ENCODE measurements around the gene KSR1.

Gene KSR1

GRCh38 chr17:27558341-27558740 lies 102.1 kb downstream of the KSR1 start:
- no peak for DNase-seq

GRCh38 chr17:27558842-27559505 lies 102.7 kb downstream of the KSR1 start:
- DNase-seq: no peak

GRCh38 chr17:27559506-27560481 lies 103.5 kb downstream of the KSR1 start:
- DNase-seq: no peak

- no peak for DNase-seq
Measured at GRCh38 chr17:27560668-27561067, 104.4 kb downstream of the KSR1 start.

DNA sequence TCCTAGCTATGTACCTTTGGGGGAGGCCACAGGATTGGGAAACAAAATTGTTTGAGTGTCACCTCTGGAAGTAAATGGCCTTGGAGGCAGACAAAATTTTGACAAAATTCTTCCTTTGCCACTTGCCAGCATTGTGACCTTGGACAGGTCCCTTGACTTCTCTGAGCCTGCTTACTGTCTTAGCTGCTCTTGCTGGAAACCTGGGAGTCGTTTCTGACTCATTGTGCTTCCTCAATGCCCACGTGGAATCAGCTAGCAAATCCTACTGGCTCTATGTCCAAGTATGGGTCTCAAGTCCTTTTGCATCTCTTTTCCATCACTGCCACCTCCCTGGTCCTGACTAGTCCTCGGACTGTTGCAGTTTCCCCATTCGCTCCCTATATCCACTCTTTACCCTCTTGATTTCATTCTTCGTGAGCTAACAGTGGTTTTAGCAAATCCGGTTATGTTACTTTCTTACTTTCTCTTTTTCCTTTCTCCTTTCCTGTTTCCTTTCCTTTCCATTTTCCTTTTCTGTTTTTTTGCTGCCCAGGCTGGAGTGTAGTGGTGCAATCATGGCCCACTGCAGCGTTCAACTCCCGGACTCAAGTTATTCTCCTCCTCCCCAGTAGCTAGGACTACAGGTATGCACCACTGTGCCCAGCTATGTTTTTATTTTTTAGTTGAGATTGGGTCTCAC lies 106.7 kb downstream of the KSR1 start:
- DNase-seq: no peak

GRCh38 chr17:27563532-27563931 lies 107.3 kb downstream of the KSR1 start:
- no peak for DNase-seq

GRCh38 chr17:27564463-27564862 lies 108.2 kb downstream of the KSR1 start:
- no peak for DNase-seq

- DNase-seq: no peak
Measured at GRCh38 chr17:27565874-27566670, 109.8 kb downstream of the KSR1 start.

DNA sequence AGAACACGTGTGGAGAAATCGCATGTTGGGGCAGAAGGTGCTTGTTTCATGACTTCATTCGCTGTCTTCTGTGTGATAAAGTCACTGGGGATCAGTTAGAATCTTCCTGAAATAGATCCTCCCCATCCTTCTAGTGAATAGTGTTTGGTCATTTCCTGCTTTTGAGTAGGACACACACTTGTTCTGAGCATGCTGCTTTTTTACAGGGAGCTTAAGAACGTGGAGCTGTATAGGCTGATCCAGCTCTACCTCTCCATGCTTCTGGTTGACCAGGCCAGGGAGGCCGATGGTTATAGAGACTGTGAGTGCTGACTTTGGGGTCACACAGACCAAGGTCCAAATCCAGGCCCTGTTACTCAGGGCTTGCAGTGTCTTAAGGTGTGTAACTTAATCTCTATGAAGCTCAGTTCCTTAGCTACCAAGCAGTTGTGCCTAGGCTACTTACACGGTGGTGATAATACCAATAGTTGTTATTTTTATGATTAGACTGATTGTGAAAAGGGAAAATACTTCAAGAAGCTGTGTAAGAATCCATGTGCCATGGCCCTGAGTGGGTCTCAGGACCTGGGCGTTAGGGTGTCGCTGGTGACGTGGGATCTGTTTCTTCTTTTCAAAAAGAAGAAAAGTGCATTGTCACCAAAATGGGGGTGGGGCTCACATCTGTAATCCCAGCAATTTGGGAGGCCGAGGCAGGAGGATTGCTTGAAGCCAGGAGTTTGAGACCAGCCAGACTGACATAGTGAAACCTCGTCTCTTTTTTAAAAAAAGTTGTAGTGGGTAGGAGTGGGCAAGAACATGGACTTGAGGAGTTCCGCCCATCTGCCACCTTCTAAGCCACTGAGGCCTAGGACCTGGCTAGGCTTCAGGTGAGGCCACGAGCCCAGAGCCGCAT lies 110.7 kb downstream of the KSR1 start:
- DNase-seq: no peak

- DNase-seq: no peak
Measured at GRCh38 chr17:27567563-27567859, 111.3 kb downstream of the KSR1 start.

DNA sequence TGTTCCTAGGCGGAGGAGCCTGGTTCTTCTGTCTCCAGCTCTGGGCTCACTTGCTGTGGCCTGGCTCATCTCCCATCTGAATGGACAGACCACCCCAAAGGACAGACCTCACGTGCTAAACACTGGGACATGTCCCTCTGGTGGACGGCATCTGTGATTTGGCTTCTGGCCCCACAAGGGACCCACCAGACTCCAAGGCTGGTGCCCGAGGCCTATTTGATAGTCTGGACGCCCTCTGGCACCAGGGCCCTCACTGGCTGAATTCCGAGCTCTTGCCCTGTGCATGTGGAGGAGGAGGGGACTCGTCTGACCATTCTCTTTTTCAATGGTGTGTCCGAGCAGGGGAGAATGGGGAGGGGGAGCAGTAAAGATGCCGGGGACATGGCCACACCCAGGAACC lies 112.0 kb downstream of the KSR1 start:
- DNase-seq: no peak

- DNase-seq: no peak
Measured at GRCh38 chr17:27568811-27569210, 112.6 kb downstream of the KSR1 start.

- DNase-seq: peak in 1 of 4 experiments; percentile 3
Measured at GRCh38 chr17:27569257-27569722, 113.0 kb downstream of the KSR1 start.

DNA sequence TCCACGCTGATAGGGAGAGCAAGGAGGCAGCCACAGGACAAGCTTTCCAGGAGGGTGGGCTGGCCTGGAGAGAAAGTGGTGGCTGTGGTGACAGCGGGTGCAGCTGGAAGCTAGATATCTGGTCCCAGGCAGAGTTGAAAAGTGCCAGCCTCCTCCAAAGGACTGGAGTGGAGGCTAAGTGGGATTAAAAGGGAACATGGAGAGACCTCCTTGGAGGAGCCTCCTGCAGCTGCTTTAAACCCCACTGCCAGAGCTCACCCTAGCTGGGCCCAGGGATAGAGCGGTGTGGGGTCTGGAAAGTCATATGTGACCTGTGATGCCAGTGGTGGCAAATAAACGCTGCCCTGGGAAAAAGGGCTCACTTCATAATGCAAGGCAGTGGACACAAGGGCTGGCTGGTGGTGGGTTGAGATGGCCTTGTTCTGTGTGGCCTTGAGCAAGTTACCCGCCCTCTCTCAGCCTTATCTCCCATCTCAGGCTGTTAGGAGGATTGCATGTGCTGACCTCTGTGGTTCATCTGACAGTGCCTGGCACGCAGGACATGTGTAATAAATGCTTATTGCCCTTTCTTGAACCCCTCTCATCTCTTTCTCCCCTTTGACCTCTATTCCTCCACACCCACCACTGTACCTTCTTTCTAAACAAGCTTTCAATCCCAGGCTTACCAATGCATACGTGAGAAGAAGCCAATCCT lies 113.8 kb downstream of the KSR1 start:
- DNase-seq: no peak

- no peak for DNase-seq
Measured at GRCh38 chr17:27570578-27570914, 114.3 kb downstream of the KSR1 start.

GRCh38 chr17:27571563-27572352 lies 115.5 kb downstream of the KSR1 start:
- no peak for DNase-seq

DNA sequence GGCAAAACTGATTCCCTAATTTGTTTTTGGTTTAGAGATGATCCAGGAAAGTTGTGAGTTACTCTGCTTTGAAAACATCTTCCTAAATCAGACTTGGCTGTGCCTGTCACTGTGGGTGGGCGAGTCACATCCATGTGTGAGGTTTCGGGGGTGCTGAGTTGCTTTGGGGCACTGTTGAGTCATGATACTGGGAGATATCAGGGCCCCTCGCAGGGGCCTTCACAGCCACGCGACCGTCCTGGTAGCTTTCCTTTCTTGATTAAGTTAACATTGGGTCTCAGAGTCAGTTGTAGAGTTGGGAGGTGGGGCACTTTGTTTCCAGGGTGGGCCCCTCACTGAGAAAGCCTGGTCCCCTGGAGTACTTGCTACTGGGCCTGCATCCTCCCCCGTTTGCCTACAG lies 116.4 kb downstream of the KSR1 start:
- no peak for DNase-seq

DNA sequence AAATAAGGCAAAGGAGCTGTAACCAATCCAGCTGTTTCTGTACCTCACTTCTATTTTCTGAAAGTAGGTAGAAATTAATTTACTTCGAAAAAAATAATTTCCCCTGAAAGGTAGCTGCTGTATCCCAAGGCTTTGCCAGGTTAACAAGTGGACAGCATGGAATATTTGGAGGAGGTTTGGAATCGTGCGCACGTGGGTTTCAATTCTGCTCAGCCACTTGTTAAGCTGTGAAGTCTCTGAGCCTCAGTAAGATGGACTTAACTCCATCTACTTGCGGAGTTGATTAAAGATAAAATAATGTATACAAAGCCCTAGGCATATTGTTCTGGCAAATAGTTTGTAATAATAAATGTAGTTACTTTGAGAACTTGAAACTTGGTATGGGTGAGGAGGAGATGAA lies 117.3 kb downstream of the KSR1 start:
- no peak for DNase-seq

GRCh38 chr17:27573971-27574525 lies 117.8 kb downstream of the KSR1 start:
- no peak for DNase-seq
